Measurements from ENCODE around the gene CALCOCO1.

CALCOCO1 gene

DNA sequence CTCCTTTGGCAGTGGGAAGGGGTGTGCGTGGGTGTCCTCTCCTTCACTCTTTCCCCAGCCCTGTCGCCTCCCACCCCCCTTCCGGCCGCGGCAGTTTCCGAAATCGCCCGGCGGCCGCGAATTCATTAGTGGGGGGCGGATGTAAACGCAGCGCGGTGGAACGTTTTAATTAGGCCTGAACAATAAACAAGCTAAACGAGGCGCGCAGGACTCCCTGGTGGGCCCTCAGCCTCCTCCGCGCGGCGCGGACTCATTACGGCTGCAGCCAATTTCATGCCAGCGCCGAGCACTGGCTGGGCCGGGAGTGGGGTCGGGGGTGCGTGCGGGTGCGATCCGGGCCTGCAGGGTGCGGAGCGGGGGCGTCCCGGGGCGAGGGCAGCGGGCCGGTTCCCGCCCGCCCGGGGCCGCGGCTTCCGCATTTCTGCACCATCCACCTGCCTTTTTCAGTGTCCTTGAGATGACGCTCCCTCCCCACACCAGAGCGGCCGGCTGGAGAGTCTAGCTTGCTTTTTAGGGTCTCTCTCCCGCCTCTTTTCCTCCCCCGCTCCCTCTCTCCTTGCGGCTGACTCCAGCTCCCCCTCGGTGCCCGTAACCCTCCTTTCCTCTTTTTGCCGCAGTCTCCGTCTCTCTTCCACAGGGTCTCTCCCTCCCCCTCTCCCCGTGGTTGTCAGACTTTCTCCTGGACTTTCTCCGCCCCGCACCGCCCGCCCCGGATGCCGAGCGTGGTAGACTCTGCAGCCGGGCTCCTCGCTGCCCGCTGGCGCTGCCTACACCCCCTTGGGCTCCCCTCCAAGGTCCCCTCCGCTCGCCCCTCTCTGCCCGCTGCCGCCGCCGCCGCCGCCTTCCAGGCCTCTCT lies 24.3 kb upstream of the CALCOCO1 start, which contains the start of gene CISTR:
CISTR (minus strand) TSS at position 644 of the 856 bp plus-strand sequence.
- DNase-seq = peak in 3 of 14 donors; percentile 26 to 76 (median 40)

- peak in 2 of 14 donors; percentile 26 to 87 for DNase-seq
These were observed 23.6 kb upstream of the CALCOCO1 start for GRCh38 chr12:53750812-53751335.

- no peak for DNase-seq
These were observed 22.9 kb upstream of the CALCOCO1 start for GRCh38 chr12:53749986-53750811.

GRCh38 chr12:53748072-53748840 lies 21.0 kb upstream of the CALCOCO1 start:
- peak in 1 of 14 donors; percentile 11 for DNase-seq

DNA sequence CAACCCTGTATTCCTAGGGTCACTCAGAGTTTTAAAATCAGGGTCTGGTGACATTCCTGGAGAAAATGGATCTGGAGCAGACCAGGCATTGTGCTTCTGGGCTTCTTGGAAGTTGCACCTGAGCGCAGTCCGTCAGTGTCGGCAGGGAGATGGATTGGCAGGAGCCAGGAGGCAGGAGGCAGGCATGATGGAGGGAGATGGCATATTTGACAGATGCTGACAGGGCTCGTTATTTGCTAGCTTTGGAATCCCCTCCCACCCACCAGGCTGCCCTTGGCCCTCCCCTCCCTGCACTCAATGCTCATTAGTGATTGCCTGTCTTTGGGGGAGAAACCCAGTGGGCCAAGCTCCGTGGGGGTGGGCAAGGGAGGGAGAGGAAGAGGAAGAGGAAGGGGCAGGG lies 19.8 kb upstream of the CALCOCO1 start:
- peak in 1 of 14 donors; percentile 59 for DNase-seq

GRCh38 chr12:53746592-53747092 lies 19.4 kb upstream of the CALCOCO1 start:
- DNase-seq = peak in 13 of 14 donors; percentile 31 to 90 (median 83)

- peak in 1 of 14 donors; percentile 65 for DNase-seq
These were observed 17.5 kb upstream of the CALCOCO1 start for GRCh38 chr12:53744751-53745150.

DNA sequence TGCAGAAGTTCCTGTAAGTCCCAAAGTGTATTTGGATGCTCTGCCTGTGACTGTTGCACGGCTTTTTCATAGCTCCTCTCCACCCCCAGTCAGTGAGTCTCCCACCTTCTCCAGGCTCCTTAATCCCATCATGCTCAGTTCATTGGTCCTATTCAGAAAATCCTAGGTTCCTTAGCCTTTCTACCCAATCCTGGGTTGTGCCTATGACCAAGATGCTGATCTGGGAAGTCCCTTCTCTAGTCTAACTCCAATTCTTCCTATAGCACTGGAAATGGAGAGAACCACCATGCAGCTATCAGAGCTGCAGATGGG lies 16.8 kb upstream of the CALCOCO1 start:
- DNase-seq = no peak

- DNase-seq = peak in 10 of 14 donors; percentile 12 to 59 (median 28)
These were observed 16.2 kb upstream of the CALCOCO1 start for GRCh38 chr12:53743266-53744129.

DNA sequence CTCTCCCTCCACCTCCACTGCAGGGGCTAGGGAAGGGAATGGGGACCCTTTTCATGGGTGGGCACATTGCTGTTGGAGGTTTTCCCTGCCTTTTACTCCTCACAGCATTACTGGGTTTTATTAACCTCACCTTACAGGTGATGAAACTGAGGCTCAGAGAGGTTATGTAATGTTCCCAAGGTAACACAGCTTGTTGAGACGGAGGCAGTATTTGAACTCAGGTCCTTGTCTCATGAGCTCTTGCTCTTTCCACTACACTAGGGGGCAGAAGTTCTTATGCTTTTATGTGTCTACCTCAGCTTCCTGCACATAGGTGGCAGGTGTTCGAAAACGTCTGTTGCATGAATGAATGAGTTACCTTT lies 12.9 kb upstream of the CALCOCO1 start:
- DNase-seq = no peak

- no peak for DNase-seq
These were observed 12.2 kb upstream of the CALCOCO1 start for GRCh38 chr12:53739214-53740129.

DNA sequence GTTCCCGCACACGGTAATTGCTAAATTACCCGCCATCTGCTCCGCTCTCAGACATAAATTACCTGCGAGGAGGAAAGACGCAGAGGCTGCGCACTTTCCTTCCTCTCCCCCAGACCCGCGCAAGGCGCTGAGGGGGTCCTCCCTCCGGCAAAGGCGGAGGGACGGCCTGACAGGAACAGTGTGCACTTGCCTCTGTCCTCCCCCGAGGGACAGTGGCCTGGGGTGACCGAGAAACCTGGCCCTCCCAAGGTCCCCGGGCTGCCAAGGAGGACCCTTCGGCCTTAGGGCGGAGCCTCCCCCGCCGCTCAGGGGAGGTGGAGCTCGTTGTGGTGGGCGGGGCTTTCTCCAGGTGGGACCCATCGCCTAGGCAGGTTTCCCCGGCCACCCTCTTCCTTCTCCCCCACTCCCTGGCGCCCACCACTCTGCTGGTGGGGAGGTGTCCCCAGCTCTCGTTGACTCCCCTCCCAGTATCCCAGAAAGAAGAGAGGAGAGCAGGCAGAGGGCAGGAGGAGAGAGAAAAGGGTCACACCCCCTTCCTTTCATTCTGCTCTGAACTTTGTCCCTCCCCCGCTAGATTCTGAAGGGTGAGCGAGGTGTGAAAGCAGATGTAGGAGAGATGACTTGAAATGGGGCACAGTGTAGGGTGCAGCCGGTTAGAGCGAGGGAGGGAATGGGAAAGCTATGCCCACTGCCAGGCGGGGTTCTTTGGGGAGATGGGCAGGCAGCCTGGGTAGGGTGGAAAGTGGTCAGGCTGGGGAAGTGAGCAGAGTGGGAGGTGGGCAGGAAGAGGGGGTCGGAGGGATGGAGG lies 11.4 kb upstream of the CALCOCO1 start:
- DNase-seq = no peak

DNA sequence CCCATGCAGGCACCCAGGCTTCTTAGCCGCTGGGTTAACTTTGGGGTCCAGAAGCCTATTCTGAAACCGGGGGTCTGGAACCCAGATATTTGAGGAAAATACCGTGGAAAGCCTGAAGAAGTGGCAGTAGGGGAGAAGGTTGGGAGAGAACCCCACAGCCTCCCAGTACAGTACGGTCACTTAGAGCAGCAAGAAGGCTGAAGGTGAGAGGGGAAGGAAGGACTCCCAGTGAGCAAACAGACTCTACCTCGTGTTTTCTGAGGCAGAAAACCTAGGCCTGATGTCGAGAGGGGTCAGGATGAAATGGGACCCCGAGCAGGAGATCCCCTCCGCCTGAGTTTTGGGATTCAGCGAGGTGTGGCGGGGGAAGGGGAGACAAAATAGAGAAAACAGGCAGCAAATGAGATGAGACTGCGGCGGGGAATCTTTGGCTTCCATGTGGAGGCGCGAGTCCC lies 10.7 kb upstream of the CALCOCO1 start:
- peak in 1 of 14 donors; percentile 61 for DNase-seq

GRCh38 chr12:53737093-53737808 lies 10.0 kb upstream of the CALCOCO1 start:
- DNase-seq = peak in 1 of 14 donors; percentile 27

- no peak for DNase-seq
These were observed 9.3 kb upstream of the CALCOCO1 start for GRCh38 chr12:53736592-53736991.

DNA sequence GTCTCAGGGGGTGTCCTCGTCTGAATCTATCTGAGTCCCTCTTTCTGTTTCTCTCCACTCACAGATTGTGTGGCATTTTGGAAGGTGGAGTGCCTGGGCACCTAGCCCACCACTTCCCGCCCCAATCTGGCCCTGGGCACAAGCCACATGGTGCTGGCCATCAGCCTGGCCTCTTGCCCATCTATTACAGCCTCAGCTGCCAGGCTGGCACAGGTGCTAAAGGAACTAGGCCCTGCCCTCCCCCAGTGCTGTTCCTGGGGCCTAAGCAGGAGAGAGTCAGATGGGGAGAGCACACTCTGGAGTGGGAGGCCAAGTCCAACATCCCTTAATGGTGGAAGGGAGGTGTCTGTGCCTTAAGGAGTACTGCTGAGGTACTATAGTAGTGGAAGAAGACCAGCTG lies 8.3 kb upstream of the CALCOCO1 start:
- peak in 3 of 14 donors; percentile 28 to 99 (median 62) for DNase-seq

- DNase-seq = no peak
These were observed 7.2 kb upstream of the CALCOCO1 start for GRCh38 chr12:53734425-53734824.

- no peak for DNase-seq
These were observed 6.6 kb upstream of the CALCOCO1 start for GRCh38 chr12:53733807-53734200.
